Measurements from ENCODE around the gene EFCAB7. TPM values are rescaled to one million over a fixed set of nuclear protein-coding genes. Genes with fewer than 3 reads are reported as not detected.

The EFCAB7 gene
- total and polyA plus RNA-seq, 2 of the 13 experiments (the other 11 are each of a cell fraction or from before 2014, with no cell fraction given), result 1.7 to 5.4 TPM

DNA sequence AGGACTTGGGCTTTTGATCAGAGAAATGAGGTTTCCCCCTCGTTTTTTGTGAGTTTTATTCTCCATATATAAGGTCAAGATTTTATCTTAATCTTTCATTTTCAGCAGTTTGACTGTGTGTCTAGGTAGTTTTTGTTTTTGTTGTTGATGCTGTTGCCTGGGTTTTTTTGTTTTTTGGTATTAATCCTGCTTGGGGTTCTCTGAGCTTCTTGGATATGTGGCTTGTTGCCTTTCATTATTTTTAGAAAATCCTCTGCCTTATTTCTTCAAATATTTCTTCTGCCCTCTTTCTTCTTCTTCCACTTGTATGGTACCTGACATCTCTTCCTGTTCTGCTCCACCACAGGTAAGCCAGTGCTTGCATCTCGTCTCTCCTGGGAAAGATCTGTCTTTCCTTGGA is 25.0 kb downstream of the EFCAB7 start:
- no peak for FAIRE-seq
- TF ChIP-seq KLF16 (CRISPR knock-in tag; IDR thresholded peaks at IDR 0.05) (no peak), JDP2 (CRISPR knock-in tag; IDR thresholded peaks at IDR 0.05; ENCODE audit: borderline replicate concordance) (no peak), ZNF644 (CRISPR knock-in tag; IDR thresholded peaks at IDR 0.05; ENCODE audit: low read depth) (no peak), PRPF4 (IDR thresholded peaks at IDR 0.05; ENCODE audit: low read depth, low read length, poor library complexity, severe bottlenecking) (no peak), GTF2F1 (IDR thresholded peaks at IDR 0.05; ENCODE audit: low read length) (no peak), NKX3-1 (CRISPR knock-in tag; IDR thresholded peaks at IDR 0.05) (no peak), SP2 (CRISPR knock-in tag; IDR thresholded peaks at IDR 0.05) (no peak)
- TF ChIP-seq, protein P1, sequence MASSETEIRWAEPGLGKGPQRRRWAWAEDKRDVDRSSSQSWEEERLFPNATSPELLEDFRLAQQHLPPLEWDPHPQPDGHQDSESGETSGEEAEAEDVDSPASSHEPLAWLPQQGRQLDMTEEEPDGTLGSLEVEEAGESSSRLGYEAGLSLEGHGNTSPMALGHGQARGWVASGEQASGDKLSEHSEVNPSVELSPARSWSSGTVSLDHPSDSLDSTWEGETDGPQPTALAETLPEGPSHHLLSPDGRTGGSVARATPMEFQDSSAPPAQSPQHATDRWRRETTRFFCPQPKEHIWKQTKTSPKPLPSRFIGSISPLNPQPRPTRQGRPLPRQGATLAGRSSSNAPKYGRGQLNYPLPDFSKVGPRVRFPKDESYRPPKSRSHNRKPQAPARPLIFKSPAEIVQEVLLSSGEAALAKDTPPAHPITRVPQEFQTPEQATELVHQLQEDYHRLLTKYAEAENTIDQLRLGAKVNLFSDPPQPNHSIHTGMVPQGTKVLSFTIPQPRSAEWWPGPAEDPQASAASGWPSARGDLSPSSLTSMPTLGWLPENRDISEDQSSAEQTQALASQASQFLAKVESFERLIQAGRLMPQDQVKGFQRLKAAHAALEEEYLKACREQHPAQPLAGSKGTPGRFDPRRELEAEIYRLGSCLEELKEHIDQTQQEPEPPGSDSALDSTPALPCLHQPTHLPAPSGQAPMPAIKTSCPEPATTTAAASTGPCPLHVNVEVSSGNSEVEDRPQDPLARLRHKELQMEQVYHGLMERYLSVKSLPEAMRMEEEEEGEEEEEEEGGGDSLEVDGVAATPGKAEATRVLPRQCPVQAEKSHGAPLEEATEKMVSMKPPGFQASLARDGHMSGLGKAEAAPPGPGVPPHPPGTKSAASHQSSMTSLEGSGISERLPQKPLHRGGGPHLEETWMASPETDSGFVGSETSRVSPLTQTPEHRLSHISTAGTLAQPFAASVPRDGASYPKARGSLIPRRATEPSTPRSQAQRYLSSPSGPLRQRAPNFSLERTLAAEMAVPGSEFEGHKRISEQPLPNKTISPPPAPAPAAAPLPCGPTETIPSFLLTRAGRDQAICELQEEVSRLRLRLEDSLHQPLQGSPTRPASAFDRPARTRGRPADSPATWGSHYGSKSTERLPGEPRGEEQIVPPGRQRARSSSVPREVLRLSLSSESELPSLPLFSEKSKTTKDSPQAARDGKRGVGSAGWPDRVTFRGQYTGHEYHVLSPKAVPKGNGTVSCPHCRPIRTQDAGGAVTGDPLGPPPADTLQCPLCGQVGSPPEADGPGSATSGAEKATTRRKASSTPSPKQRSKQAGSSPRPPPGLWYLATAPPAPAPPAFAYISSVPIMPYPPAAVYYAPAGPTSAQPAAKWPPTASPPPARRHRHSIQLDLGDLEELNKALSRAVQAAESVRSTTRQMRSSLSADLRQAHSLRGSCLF (CRISPR knock-in tag; IDR thresholded peaks at IDR 0.05; ENCODE audit: borderline replicate concordance), result no peak
- TF ChIP-seq, protein P2, sequence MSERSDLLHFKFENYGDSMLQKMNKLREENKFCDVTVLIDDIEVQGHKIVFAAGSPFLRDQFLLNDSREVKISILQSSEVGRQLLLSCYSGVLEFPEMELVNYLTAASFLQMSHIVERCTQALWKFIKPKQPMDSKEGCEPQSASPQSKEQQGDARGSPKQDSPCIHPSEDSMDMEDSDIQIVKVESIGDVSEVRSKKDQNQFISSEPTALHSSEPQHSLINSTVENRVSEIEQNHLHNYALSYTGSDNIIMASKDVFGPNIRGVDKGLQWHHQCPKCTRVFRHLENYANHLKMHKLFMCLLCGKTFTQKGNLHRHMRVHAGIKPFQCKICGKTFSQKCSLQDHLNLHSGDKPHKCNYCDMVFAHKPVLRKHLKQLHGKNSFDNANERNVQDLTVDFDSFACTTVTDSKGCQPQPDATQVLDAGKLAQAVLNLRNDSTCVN (CRISPR knock-in tag; IDR thresholded peaks at IDR 0.05; ENCODE audit: borderline replicate concordance), result no peak
- H2AFZ ChIP-seq (ENCODE audit: low read length), result no peak overlapping the region
- no peaks in the 10 kb centered on the region for H3K36me3 ChIP-seq (replicated peaks in 1 of 2; ENCODE audit: control insufficient read depth in 1 of 2, insufficient read depth in 2 of 2, low read length in 2 of 2)
- POLR2A ChIA-PET, result no interaction called here
- H3K4me3 ChIP-seq (replicated peaks in 1 of 3; ENCODE audit: insufficient read depth in 1 of 3, low read depth in 2 of 3, low read length in 3 of 3), result no peak overlapping the region
- no peak overlapping the region for H3K27ac ChIP-seq (ENCODE audit: extremely low read length, insufficient read depth, low read length)
- no peak overlapping the region for H3K9ac ChIP-seq (ENCODE audit: insufficient read depth, low read depth, low read length)
- no TSS peak for BruUV-seq (replicated peaks)
- no peaks in the 10 kb centered on the region for H3K4me1 ChIP-seq (ENCODE audit: insufficient read depth, low read length)
- 59% methylated on average over 2 of the region's 2 CpGs for WGBS (ENCODE audit: low lambda C conversion rate)
- no peaks in the 10 kb centered on the region for H3K27me3 ChIP-seq (ENCODE audit: control insufficient read depth in 1 of 2, insufficient read depth in 2 of 2, low read length in 2 of 2)
- ATAC-seq, result no peak
- DNase-seq (ENCODE audit: low spot score), result no peak
- no peaks in the 10 kb centered on the region for H3K79me2 ChIP-seq (ENCODE audit: insufficient read depth, low read length)
- in situ Hi-C loops (cut with HindIII; ENCODE audit: extremely low pct_ligation_motif_present, low pct_unique_long_range_greater_than_20kb), result loop anchor here (25.0 kb wide), 1 partner anchor 536 kb away; no protein-coding TSS in a partner anchor
- H3K4me2 ChIP-seq (ENCODE audit: low read depth, low read length), result no peak overlapping the region
- CTCF ChIA-PET (ENCODE audit: low intra/inter-chr PET ratio, low total read pairs), result no interaction called here
- intact Hi-C loops (cut with micrococcal nuclease; ENCODE audit: unreplicated experiment), result no loop called here
- H4K20me1 ChIP-seq (ENCODE audit: insufficient read depth, low read length), result no peaks in the 10 kb centered on the region
- H3K9me3 ChIP-seq (ENCODE audit: low read length), result no peaks in the 10 kb centered on the region
